Renal pelvis (tissue), 4 donors: ENCODE data around the gene TMEM150C. TPM values are rescaled to one million over a fixed set of nuclear protein-coding genes. Genes with fewer than 3 reads are reported as not detected.

ENCODE experiments used
- DNase-seq: peaks from one replicate; pipeline ENCODE4 v3.0.0-alpha.2; 2013
- polyA plus RNA-seq, 3 donors: library from polyadenylated mRNA; unstranded; fragments of 120-200 nt; gene quantifications; one replicate each; pipeline ENCODE4 v1.2.1, GENCODE V29; 2013; ENCODE audit not compliant: insufficient read length in 3 of 3

TMEM150C gene
- polyA plus RNA-seq, 3 donors: 21.9 to 30.6 (median 22.1) TPM

- DNase-seq: no peak
Observed at GRCh38 chr4:82521283-82521682, 40.5 kb downstream of the TMEM150C start.

GRCh38 chr4:82519776-82520175, 42.0 kb downstream of the TMEM150C start:
- DNase-seq: no peak

DNA sequence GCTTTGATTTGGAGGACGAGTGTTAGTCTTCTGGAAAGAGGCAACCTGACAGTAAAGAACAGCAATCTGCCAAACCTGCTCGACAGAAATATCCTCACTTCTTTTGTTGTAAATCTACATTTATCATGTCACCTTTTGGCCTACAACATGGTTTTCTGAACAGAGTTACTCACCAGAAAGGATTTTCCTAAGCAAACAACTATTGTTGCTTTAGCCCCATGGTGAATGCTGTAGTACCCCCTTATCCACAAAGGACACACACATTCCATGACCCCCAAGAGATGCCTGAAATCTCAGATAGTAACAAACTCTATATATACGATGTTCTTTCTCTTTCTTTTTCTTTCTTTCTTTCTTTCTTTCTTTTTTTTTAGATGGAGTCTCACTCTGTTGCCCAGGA, 42.7 kb downstream of the TMEM150C start:
- no peak for DNase-seq

DNA sequence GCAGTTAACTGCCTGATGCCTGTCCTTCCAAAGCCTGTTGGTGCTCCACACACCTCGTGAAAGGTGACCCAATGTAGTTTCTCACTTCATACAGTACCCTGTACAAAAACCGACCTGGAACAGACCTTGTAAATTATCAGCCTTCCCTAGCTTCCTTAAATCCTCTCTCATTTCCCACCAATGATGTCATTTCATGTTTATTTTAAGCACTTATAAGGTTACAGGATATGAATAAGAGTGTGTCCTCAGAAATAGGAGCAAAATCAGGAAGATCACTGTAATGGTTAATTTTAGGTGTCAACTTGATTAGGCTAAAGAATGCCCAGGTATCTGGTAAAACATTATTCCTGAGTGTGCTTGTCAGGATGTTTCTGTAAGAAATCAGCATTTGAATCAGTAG, 44.7 kb downstream of the TMEM150C start:
- DNase-seq: no peak

- DNase-seq: no peak
Observed at GRCh38 chr4:82515705-82516104, 46.1 kb downstream of the TMEM150C start.

GRCh38 chr4:82513382-82513781, 48.4 kb downstream of the TMEM150C start:
- no peak for DNase-seq

DNA sequence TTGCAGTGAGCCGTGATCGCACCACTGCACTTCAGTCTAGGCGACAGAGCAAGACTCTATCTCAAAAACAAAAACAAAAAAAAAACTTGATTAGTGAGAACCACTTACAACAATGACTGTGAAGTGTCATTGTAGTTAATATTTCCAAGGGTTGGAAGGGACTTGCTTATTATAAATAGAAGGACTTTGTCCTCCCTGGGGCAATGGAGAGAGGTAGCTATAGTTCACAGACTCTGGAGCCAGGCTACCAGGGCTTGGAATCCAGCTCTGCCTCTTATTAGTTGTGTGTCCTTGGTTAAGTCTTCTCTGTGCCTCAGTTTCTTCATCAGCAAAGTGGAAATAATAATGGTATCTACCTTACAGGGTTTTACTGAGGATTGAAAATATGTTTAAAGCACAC, 51.6 kb downstream of the TMEM150C start:
- DNase-seq: no peak

- no peak for DNase-seq
Observed at GRCh38 chr4:82508806-82509428, 52.9 kb downstream of the TMEM150C start.

- no peak for DNase-seq
Observed at GRCh38 chr4:82508011-82508410, 53.8 kb downstream of the TMEM150C start.

DNA sequence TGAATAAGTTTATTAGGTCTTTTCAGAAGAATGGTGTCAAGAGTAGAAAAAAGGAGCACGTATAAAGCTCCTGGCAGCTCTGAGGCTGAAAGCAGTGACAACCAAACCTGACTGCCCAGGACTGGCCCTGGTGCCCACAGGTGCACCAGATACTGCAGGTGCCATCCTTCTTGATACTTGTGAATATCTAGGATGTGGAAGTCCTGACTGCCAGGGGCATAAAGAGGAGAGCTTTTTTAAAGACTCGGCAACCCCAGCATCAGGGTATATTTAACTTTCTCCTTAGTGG, 60.7 kb downstream of the TMEM150C start:
- DNase-seq: no peak

DNA sequence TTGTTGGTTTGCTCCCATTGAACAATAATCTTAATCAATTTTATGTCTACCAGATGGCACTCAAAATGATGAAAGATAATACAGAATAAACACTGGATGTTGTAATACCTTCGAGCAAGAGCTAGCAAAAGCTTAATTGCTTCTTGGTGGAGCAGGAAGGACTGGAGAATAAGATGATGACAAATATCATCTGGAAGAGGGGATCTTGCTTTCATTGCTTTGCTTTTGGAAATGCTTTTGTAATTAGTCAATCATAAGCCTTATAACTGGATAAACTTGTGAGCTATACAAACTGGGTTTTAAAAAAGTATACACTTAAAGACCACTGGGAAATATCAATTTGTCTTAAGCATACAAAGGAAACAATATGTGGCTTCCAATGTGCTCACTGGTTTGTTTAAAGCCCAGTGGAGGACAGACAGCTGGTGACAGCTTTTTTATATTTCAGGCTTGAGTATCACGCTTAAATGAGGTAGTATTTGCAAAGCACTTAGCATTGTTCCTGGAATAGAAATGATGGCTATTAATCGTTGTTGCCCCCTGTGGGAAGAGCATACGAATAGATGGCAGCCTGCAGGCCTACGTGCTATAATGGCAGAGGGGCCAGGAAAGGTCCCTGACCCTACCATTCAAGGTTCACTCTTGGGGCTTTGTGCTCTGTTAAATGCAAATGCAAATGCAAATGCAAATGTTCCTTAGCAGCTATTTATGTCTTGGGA, 61.2 kb downstream of the TMEM150C start:
- no peak for DNase-seq

GRCh38 chr4:82499738-82500434, 61.9 kb downstream of the TMEM150C start:
- no peak for DNase-seq

DNA sequence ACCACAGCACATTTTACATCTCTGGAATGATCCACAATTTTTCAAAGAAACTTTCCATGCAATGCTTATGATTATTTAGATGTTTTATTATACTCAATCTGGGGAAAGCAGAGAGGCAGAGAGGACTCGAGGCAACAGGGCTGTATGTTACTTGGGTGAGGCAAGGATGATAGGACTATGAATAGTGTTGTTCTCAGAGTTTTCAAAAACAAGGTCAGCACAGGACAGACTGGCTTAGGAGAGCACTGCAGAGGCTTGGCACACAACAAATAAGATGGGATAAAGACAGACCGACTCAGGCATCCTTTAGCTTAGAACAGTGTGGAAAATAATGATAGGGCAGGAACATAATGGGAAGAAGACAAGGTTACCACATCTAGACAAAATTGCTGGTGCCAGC, 65.4 kb downstream of the TMEM150C start:
- DNase-seq: no peak

DNA sequence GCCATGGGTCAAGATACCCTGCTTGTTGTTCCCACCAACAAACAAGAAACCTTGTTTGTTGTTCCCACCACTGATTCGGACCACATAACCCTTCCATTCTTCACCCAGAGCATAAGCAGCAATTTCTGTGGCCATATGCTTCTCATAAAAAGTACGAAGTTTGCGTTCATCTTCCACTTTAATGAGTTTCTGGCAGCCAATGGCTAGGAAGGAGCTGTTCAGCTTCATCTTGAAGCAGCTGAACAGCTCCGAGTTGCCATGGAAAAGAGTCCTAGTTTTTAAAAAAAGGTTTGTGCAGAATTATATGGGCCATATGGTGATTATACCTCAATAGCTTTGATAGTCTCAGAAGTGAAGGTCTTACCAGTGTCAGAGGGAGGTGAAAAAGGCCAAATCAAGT, 66.1 kb downstream of the TMEM150C start:
- DNase-seq: no peak

GRCh38 chr4:82493721-82494425, 67.9 kb downstream of the TMEM150C start:
- no peak for DNase-seq

- no peak for DNase-seq
Observed at GRCh38 chr4:82491251-82491960, 70.4 kb downstream of the TMEM150C start.

DNA sequence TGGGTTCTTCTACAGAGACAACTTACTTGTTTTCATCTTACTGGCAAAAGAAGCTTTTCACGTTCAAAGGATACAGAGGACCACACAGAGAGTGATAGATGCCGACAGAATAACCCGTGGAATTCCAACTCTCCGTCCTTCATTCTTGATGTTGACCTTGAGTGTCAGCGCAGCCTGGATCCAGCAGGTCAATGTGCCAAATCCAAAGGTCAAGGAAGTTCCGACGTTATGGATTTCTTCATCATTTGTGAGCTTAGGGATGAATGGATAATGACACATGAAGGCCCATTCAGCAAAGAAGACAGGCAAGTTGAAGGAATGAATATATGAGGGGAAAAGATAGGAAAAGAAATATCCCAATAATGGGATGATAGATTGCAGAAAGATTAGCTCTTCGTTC, 71.8 kb downstream of the TMEM150C start:
- DNase-seq: no peak

DNA sequence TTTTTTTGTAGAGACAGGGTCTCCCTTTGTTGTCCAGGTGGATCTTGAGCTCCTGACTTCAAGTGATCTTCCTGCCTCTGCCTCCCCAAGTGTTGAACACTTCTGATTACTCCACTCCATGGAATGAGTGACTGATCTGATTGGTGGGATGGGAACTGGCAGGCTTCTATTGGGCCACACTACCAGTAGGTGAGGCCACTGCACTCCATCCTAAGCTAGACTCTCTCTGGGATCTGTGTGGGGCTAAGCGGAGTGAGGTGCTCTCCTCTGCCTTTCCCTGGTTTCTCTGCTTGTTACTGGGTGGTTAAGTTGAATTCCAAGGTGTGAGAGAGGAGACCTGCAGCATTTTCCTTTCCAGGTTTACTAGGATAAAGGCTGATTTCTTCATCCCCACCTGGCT, 72.7 kb downstream of the TMEM150C start:
- no peak for DNase-seq

GRCh38 chr4:82484996-82485783, 76.6 kb downstream of the TMEM150C start:
- DNase-seq: no peak

GRCh38 chr4:82482387-82482786, 79.4 kb downstream of the TMEM150C start:
- DNase-seq: no peak

- no peak for DNase-seq
Observed at GRCh38 chr4:82481506-82481840, 80.3 kb downstream of the TMEM150C start.
